Measurements from ENCODE around the gene STK10. TPM values are rescaled to one million over a fixed set of nuclear protein-coding genes. Genes with fewer than 3 reads are reported as not detected.

Gene STK10
- total and polyA plus RNA-seq, 2 donors from 2014 or later, result 7.2 to 42.8 TPM

GRCh38 chr5:172065431-172066065 is 122.5 kb downstream of the STK10 start:
- intact Hi-C loops (cut with DNase I), result no loop called here
- DNase-seq, result no peak
- H3K9ac ChIP-seq (ENCODE audit: low read length in 3 of 3), result no peak overlapping the region
- FAIRE-seq, result no peak
- H3K4me1 ChIP-seq (ENCODE audit: control insufficient read depth in 2 of 3, insufficient read depth in 2 of 3, low read depth in 1 of 3, low read length in 3 of 3), result no peaks in the 10 kb centered on the region
- no peaks in the 10 kb centered on the region for H3K9me3 ChIP-seq (ENCODE audit: control insufficient read depth in 2 of 3, insufficient read depth in 1 of 3, low read length in 3 of 3)
- no peak overlapping the region for H3K27ac ChIP-seq (ENCODE audit: low read depth in 2 of 2, low read length in 2 of 2)
- H3K27me3 ChIP-seq (ENCODE audit: control insufficient read depth, insufficient read depth, low read length), result no peaks in the 10 kb centered on the region
- no peak overlapping the region for H3K4me3 ChIP-seq (ENCODE audit: low read length in 3 of 3)
- H3K36me3 ChIP-seq (ENCODE audit: control insufficient read depth in 2 of 3, insufficient read depth in 3 of 3, low read length in 3 of 3), result peaks cover 0 to 4% (median 0%) of the 10 kb centered on the region in 3 donors
- TF ChIP-seq CTCF (IDR thresholded peaks at IDR 0.05; ENCODE audit: borderline replicate concordance, extremely low read depth, insufficient read depth), result no peak

- Histone ChIP-seq H3K36me3 (ENCODE audit: control insufficient read depth in 2 of 3, insufficient read depth in 3 of 3, low read length in 3 of 3) (peaks cover 0 to 4% (median 0%) of the 10 kb centered on the region in 3 donors), H3K27me3 (ENCODE audit: control insufficient read depth, insufficient read depth, low read length) (no peaks in the 10 kb centered on the region), H3K9me3 (ENCODE audit: control insufficient read depth in 2 of 3, insufficient read depth in 1 of 3, low read length in 3 of 3) (no peaks in the 10 kb centered on the region), H3K27ac (ENCODE audit: low read depth in 2 of 2, low read length in 2 of 2) (no peak overlapping the region), H3K4me3 (ENCODE audit: low read length in 3 of 3) (no peak overlapping the region), H3K9ac (ENCODE audit: low read length in 3 of 3) (no peak overlapping the region), H3K4me1 (ENCODE audit: control insufficient read depth in 2 of 3, insufficient read depth in 2 of 3, low read depth in 1 of 3, low read length in 3 of 3) (no peaks in the 10 kb centered on the region)
- no peak for FAIRE-seq
- intact Hi-C loops (cut with DNase I), result no loop called here
- no peak for TF ChIP-seq CTCF (IDR thresholded peaks at IDR 0.05; ENCODE audit: borderline replicate concordance, extremely low read depth, insufficient read depth)
- no peak for DNase-seq
Observed at GRCh38 chr5:172064766-172065165, 123.3 kb downstream of the STK10 start.

- Histone ChIP-seq H3K27me3 (ENCODE audit: control insufficient read depth, insufficient read depth, low read length) (no peaks in the 10 kb centered on the region), H3K9ac (ENCODE audit: low read length in 3 of 3) (no peak overlapping the region), H3K4me3 (ENCODE audit: low read length in 3 of 3) (no peak overlapping the region), H3K4me1 (ENCODE audit: control insufficient read depth in 2 of 3, insufficient read depth in 2 of 3, low read depth in 1 of 3, low read length in 3 of 3) (no peaks in the 10 kb centered on the region), H3K9me3 (ENCODE audit: control insufficient read depth in 2 of 3, insufficient read depth in 1 of 3, low read length in 3 of 3) (no peaks in the 10 kb centered on the region), H3K36me3 (ENCODE audit: control insufficient read depth in 2 of 3, insufficient read depth in 3 of 3, low read length in 3 of 3) (peaks cover 0 to 4% (median 0%) of the 10 kb centered on the region in 3 donors), H3K27ac (ENCODE audit: low read depth in 2 of 2, low read length in 2 of 2) (no peak overlapping the region)
- no peak for TF ChIP-seq CTCF (IDR thresholded peaks at IDR 0.05; ENCODE audit: borderline replicate concordance, extremely low read depth, insufficient read depth)
- no peak for DNase-seq
- intact Hi-C loops (cut with DNase I), result no loop called here
- FAIRE-seq, result no peak
Observed at GRCh38 chr5:172064358-172064757, 123.7 kb downstream of the STK10 start.
